Measurements from ENCODE around the gene XXYLT1.

GRCh38 chr3:195020921-195021320, 250.0 kb downstream of the XXYLT1 start:
- TF ChIP-seq USF1 (CRISPR knock-in tag; IDR thresholded peaks at IDR 0.05) (no peak), TCF7L2 (IDR thresholded peaks at IDR 0.05; ENCODE audit: low read depth, low read length) (no peak), POLR2AphosphoS2 (IDR thresholded peaks at IDR 0.05; ENCODE audit: low read length) (no peak)

All from K562 (cell line).